B cell (primary cell): ENCODE results near the gene CATSPER1. TPM values are rescaled to one million over a fixed set of nuclear protein-coding genes. Genes with fewer than 3 reads are reported as not detected.

Source experiments
- ATAC-seq: fragments of 200-7000 bp; cut with Tn5 transposase; one replicate; pipeline ENCODE4 v1.10.0; 2021; ENCODE audit warnings: low read depth, mild to moderate bottlenecking, moderate number of reproducible peaks, moderate library complexity
- CTCF ChIA-PET: fragments of 350-600 bp; sonication (Branson Sonifier 250); formaldehyde crosslinking; loops from one replicate; lab custom pipeline; 2021; ENCODE audit warnings: antibody characterized with exemption, inconsistent platforms; lab: Charles Lee
- POLR2A ChIA-PET: fragments of 350-600 bp; sonication (Branson Sonifier 250); formaldehyde crosslinking; loops from one replicate; lab custom pipeline; 2021; ENCODE audit warnings: antibody characterized with exemption; lab: Charles Lee
- DNase-seq: peaks from one replicate; pipeline ENCODE4 v3.0.0; 2013
- H2AFZ ChIP-seq: 2 replicates; pipeline ENCODE4 v1.6.1; 2012; ENCODE audit warnings: mild to moderate bottlenecking, low read depth, low read length; ENCODE audit not compliant: insufficient read depth, poor library complexity, severe bottlenecking
- H3K27ac ChIP-seq, 2 donors: 1 replicate in 1 of 2; 2 replicates in 1 of 2; pipeline ENCODE4 v1.5.1; 2012 to 2013; ENCODE audit warnings: low read length in 2 of 2, mild to moderate bottlenecking in 2 of 2, moderate library complexity in 1 of 2
- H3K27me3 ChIP-seq, 4 experiments: fragments of 200-600 bp in 1 of 4; sonication (generic) in 1 of 4; replicated peaks in 1 of 4; 1 replicate in 2 of 4; 2 replicates in 2 of 4; pipeline versions ENCODE4 v1.6.1 to v1.7.0; 2013 to 2016; ENCODE audit warnings: low read length in 3 of 4, mild to moderate bottlenecking in 2 of 4, mixed read lengths in 1 of 4, moderate library complexity in 1 of 4; ENCODE audit not compliant: insufficient read depth in 4 of 4, control insufficient read depth in 3 of 4; ENCODE audit errors: control extremely low read depth in 1 of 4
- H3K36me3 ChIP-seq, 2 experiments: replicated peaks in 1 of 2; 1 replicate in 1 of 2; 2 replicates in 1 of 2; pipeline versions ENCODE4 v1.6.1 to v1.7.1; 2013; ENCODE audit warnings: low read length in 1 of 2; ENCODE audit not compliant: insufficient read depth in 2 of 2, control insufficient read depth in 1 of 2; ENCODE audit errors: control extremely low read depth in 1 of 2, extremely low read depth in 1 of 2
- H3K4me1 ChIP-seq, 2 donors: fragments of 200-600 bp in 1 of 2; sonication (generic) in 1 of 2; 1 replicate in 1 of 2; 2 replicates in 1 of 2; pipeline versions ENCODE4 v1.5.1 to v1.6.1; 2013 to 2017; ENCODE audit warnings: low read length in 2 of 2; ENCODE audit not compliant: control insufficient read depth in 2 of 2, insufficient read depth in 2 of 2
- H3K4me2 ChIP-seq: replicated peaks from 2 replicates; pipeline ENCODE3; 2012; ENCODE audit warnings: mild to moderate bottlenecking, low read depth, low read length; ENCODE audit not compliant: poor library complexity, severe bottlenecking
- H3K4me3 ChIP-seq, 5 experiments: fragments of 200-600 bp in 1 of 5; sonication (generic) in 1 of 5; 1 replicate in 3 of 5; 2 replicates in 2 of 5; pipeline versions ENCODE4 v1.5.1 to v1.7.0; 2011 to 2016; ENCODE audit warnings: low read length in 4 of 5, mild to moderate bottlenecking in 4 of 5, low read depth in 2 of 5, control low read depth in 1 of 5, moderate library complexity in 1 of 5; ENCODE audit not compliant: insufficient read depth in 1 of 5; ENCODE audit errors: control extremely low read depth in 1 of 5, extremely low read depth in 1 of 5
- H3K79me2 ChIP-seq: fragments of 200-600 bp; sonication (generic); one replicate; pipeline ENCODE4 v1.6.0; 2016; ENCODE audit warnings: low read length; ENCODE audit not compliant: control insufficient read depth, insufficient read depth
- H3K9ac ChIP-seq: fragments of 200-600 bp; sonication (generic); 2 replicates; pipeline ENCODE4 v1.6.1; 2017; ENCODE audit warnings: mild to moderate bottlenecking, low read length, moderate library complexity
- H3K9me3 ChIP-seq, 3 donors: one replicate each; pipeline versions ENCODE4 v1.6.1 to v1.7.1; 2013; ENCODE audit warnings: low read length in 2 of 3; ENCODE audit not compliant: control insufficient read depth in 2 of 3, insufficient read depth in 1 of 3; ENCODE audit errors: control extremely low read depth in 1 of 3
- H4K20me1 ChIP-seq: 2 replicates; pipeline ENCODE4 v1.6.0; 2012; ENCODE audit warnings: mild to moderate bottlenecking, low read length; ENCODE audit not compliant: insufficient read depth, control insufficient read depth, poor library complexity, severe bottlenecking
- H3K27ac Mint-ChIP-seq: one replicate; pipeline ENCODE4 v1.8.0; 2021; ENCODE audit warnings: mixed read lengths
- H3K27me3 Mint-ChIP-seq: one replicate; pipeline ENCODE4 v1.8.0; 2021; ENCODE audit warnings: mixed read lengths
- H3K4me1 Mint-ChIP-seq: one replicate; pipeline ENCODE4 v1.8.0; 2021; ENCODE audit warnings: mixed read lengths
- H3K4me3 Mint-ChIP-seq: one replicate; pipeline ENCODE4 v1.8.0; 2021; ENCODE audit warnings: mixed read lengths
- H3K9me3 Mint-ChIP-seq: one replicate; pipeline ENCODE4 v1.8.0; 2022; ENCODE audit warnings: mixed read lengths; ENCODE audit not compliant: insufficient read depth
- CTCF ChIP-seq: fragments of 200-600 bp; IDR thresholded peaks from one replicate; pipeline ENCODE4 v1.8.0; 2022; ENCODE audit warnings: antibody characterized with exemption, mild to moderate bottlenecking
- EZH2 ChIP-seq: IDR thresholded peaks from 2 replicates; pipeline ENCODE4 v1.6.1; 2012; ENCODE audit warnings: borderline replicate concordance, low read depth, mild to moderate bottlenecking, moderate library complexity, low read length; ENCODE audit not compliant: insufficient read depth, poor library complexity, severe bottlenecking
- WGBS: methylation state at CpG from one replicate; pipeline ENCODE4 v1.1.5; 2013; ENCODE audit warnings: missing lambda C conversion rate; ENCODE audit not compliant: insufficient coverage; 5-methylcytosine and 5-hydroxymethylcytosine counted together
- intact Hi-C: fragments of 100-400 bp; cut with micrococcal nuclease; formaldehyde crosslinking; loops from one replicate; pipeline ENCODE4 v1.10.0; 2022
- polyA plus RNA-seq: library from polyadenylated mRNA; depleted of rRNA; stranded (reverse); fragments of >200 nt; gene quantifications from 2 replicates; pipeline ENCODE4 v1.2.3, GENCODE V29; 2012
- total RNA-seq, 2 donors: library from RNA; stranded (reverse); fragments of 120-200 nt in 1 of 2; gene quantifications; 1 replicate in 1 of 2; 2 replicates in 1 of 2; pipeline versions ENCODE4 v1.2.3 to v1.2.4, GENCODE V29; 2013 to 2022

CATSPER1 gene
- total and polyA plus RNA-seq, 2 donors (not counting 1 experiment from before 2014, with no cell fraction given), result not detected

- ChIA-PET CTCF (interaction anchor here (1.2 to 11.9 kb wide), 2 partner anchors 20 to 97 kb away, joined by 3 to 144 read pairs; partner anchors contain the start of gene SART1), POLR2A (no interaction called here)
- Histone ChIP-seq H2AFZ (no peak overlapping the region), H3K27me3 (no peaks in the 10 kb centered on the region), H3K4me1 (no peaks in the 10 kb centered on the region), H3K9me3 (no peaks in the 10 kb centered on the region), H4K20me1 (no peaks in the 10 kb centered on the region), H3K36me3 (peaks cover 0 to 15% of the 10 kb centered on the region in 2 experiments), H3K4me2 (no peak overlapping the region), H3K9ac (no peak overlapping the region), H3K27ac (no peak overlapping the region), H3K4me3 (no peak overlapping the region), H3K79me2 (no peaks in the 10 kb centered on the region)
- WGBS, result 89% methylated on average over 14 of the region's 16 CpGs
- no peaks in the 10 kb centered on the region for H3K27me3 Mint-ChIP-seq
- intact Hi-C loops, result no loop called here
- H3K4me1 Mint-ChIP-seq, result no peaks in the 10 kb centered on the region
- ATAC-seq (no peak), DNase-seq (no peak)
- no peak for TF ChIP-seq CTCF
- no peak for TF ChIP-seq EZH2
- no peaks in the 10 kb centered on the region for H3K9me3 Mint-ChIP-seq
- H3K27ac Mint-ChIP-seq, result no peak overlapping the region
- no peak overlapping the region for H3K4me3 Mint-ChIP-seq
These were observed 44.1 kb downstream of the CATSPER1 start for GRCh38 chr11:65981972-65982823.
